Astrocyte (in vitro differentiated cells and primary cell): ENCODE data around the gene GAGE12H.

Experiments
- CTCF ChIP-seq: IDR thresholded peaks from 2 replicates; pipeline ENCODE4 v1.5.1; 2011; ENCODE audit warnings: low read depth, mild to moderate bottlenecking, inconsistent platforms, low read length, moderate library complexity; ENCODE audit not compliant: insufficient read depth
- EZH2 ChIP-seq: IDR thresholded peaks from 2 replicates; pipeline ENCODE4 v1.6.1; 2012; ENCODE audit warnings: mild to moderate bottlenecking, low read length, inconsistent platforms; ENCODE audit not compliant: insufficient read depth

GRCh38 chrX:49618574-49618973 is 38.8 kb downstream of the GAGE12H start:
- TF ChIP-seq CTCF (no peak), EZH2 (no peak)
